Smooth muscle cell (in vitro differentiated cells): ENCODE measurements around the gene CCDC9. TPM values are rescaled to one million over a fixed set of nuclear protein-coding genes. Genes with fewer than 3 reads are reported as not detected.
"Not testable (repeated sequence)": the region's sequence is repeated elsewhere in the genome, so short reads cannot be mapped to it uniquely, and the experiment has no call there.

ENCODE experiments used
- DNase-seq: peaks from one replicate; lab custom pipeline; 2025; ENCODE audit not compliant: unreplicated experiment; lab: John Stamatoyannopoulos, UW
- H2AFZ ChIP-seq: fragments of 200-600 bp; sonication (generic); 2 replicates; pipeline ENCODE4 v1.6.0; 2016; ENCODE audit warnings: antibody characterized with exemption, low read depth, mild to moderate bottlenecking
- H3F3A ChIP-seq: fragments of 200-600 bp; sonication (generic); 2 replicates; pipeline ENCODE4 v1.6.0; 2017; ENCODE audit warnings: antibody characterized with exemption, low read depth
- H3K27ac ChIP-seq: fragments of 200-600 bp; sonication (generic); 2 replicates; pipeline ENCODE4 v1.5.1; 2016; ENCODE audit warnings: low read depth, mild to moderate bottlenecking
- H3K27me3 ChIP-seq: fragments of 200-600 bp; sonication (generic); 2 replicates; pipeline ENCODE4 v1.6.1; 2016; ENCODE audit warnings: low read depth, mild to moderate bottlenecking
- H3K36me3 ChIP-seq: fragments of 200-600 bp; sonication (generic); 2 replicates; pipeline ENCODE4 v1.5.1; 2016; ENCODE audit warnings: low read depth
- H3K4me1 ChIP-seq: fragments of 200-600 bp; sonication (generic); 2 replicates; pipeline ENCODE4 v1.5.1; 2016; ENCODE audit warnings: low read depth
- H3K4me2 ChIP-seq: fragments of 200-600 bp; sonication (generic); 2 replicates; pipeline ENCODE4 v1.6.0; 2016; ENCODE audit warnings: mild to moderate bottlenecking
- H3K4me3 ChIP-seq: fragments of 200-600 bp; sonication (generic); 2 replicates; pipeline ENCODE4 v1.5.1; 2016; ENCODE audit warnings: mild to moderate bottlenecking
- H3K79me2 ChIP-seq: fragments of 200-600 bp; sonication (generic); 2 replicates; pipeline ENCODE4 v1.6.0; 2016; ENCODE audit warnings: low read depth, mild to moderate bottlenecking
- H3K9ac ChIP-seq: fragments of 200-600 bp; sonication (generic); 2 replicates; pipeline ENCODE4 v1.6.0; 2016; ENCODE audit warnings: low read depth
- H3K9me3 ChIP-seq: fragments of 200-600 bp; sonication (generic); replicated peaks from 2 replicates; pipeline ENCODE4 v1.5.1; 2016; ENCODE audit warnings: low read depth
- H4K20me1 ChIP-seq: fragments of 200-600 bp; sonication (generic); 2 replicates; pipeline ENCODE4 v1.6.0; 2016; ENCODE audit warnings: low read depth
- WGBS: methylation state at CpG from one replicate; pipeline ENCODE4 v1.1.7; 2016; ENCODE audit warnings: low lambda C conversion rate; 5-methylcytosine and 5-hydroxymethylcytosine counted together
- polyA plus RNA-seq: library from polyadenylated mRNA; unstranded; fragments of >200 nt; fragmentation: Nextera tagmentation; extraction: Ambion mirVana; gene quantifications from 2 replicates; pipeline ENCODE4 v1.2.1, GENCODE V29; 2016
- total RNA-seq: library from RNA; depleted of rRNA; stranded (reverse); fragments of >200 nt; gene quantifications from 2 replicates; pipeline ENCODE4 v1.2.3, GENCODE V29; 2014
- TF ChIP-seq, protein P1 (sequence below): fragments of 200-600 bp; sonication (generic); IDR thresholded peaks from 2 replicates; pipeline ENCODE4 v1.5.1; 2017; ENCODE audit warnings: borderline replicate concordance, mild to moderate bottlenecking, antibody characterized with exemption; ENCODE audit not compliant: insufficient read depth, poor library complexity, severe bottlenecking

CCDC9 gene
- total and polyA plus RNA-seq, 2 experiments from 2014 or later, result 6.4 to 12.7 TPM

DNA sequence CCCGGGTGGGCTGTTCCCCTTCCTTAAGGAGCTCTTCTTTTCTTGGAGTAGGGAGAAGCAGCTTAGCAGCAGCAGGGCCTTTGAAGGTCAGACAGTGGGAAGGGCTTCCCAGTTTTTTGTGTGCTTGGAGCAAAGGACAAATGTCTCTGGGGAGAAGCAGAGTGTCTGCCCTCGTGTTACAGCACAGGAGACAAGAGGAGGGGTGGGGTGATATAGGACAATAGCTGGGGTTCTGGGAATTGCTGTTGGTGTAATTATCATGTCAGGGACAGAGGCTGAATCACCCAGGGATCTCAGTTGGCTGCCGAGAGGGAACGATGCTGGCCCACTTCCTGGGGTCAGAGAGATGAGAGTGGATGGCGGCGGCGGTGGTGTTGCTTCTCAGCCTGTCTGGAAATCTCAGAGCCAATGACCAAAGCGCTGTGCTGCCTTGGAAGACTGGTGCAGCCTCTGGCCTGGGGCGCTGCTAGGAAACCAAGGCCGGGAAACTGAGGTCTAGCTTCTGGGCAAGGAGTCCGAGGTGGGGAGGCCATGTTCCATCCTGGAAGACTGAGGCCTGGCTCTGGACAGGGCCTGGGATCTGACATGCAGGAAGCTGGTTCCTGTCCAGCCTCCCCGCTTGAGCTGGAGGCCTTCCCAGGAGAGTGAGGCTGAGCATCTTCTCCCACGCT lies 19.6 kb downstream of the CCDC9 start:
- Histone ChIP-seq H4K20me1 (peaks cover 15% of the 10 kb centered on the region), H3K27ac (peak overlapping the region; percentile 72), H3F3A (peaks cover 22% of the 10 kb centered on the region), H3K9me3 (no peaks in the 10 kb centered on the region), H3K36me3 (no peaks in the 10 kb centered on the region), H3K4me2 (peak overlapping the region; percentile 88), H3K79me2 (no peaks in the 10 kb centered on the region), H3K4me3 (peak overlapping the region; percentile 56), H3K9ac (no peak overlapping the region), H2AFZ (no peak overlapping the region), H3K27me3 (no peaks in the 10 kb centered on the region), H3K4me1 (peaks cover 19% of the 10 kb centered on the region)
- 71% methylated on average over 13 of the region's 13 CpGs for WGBS
- TF ChIP-seq, protein P1, sequence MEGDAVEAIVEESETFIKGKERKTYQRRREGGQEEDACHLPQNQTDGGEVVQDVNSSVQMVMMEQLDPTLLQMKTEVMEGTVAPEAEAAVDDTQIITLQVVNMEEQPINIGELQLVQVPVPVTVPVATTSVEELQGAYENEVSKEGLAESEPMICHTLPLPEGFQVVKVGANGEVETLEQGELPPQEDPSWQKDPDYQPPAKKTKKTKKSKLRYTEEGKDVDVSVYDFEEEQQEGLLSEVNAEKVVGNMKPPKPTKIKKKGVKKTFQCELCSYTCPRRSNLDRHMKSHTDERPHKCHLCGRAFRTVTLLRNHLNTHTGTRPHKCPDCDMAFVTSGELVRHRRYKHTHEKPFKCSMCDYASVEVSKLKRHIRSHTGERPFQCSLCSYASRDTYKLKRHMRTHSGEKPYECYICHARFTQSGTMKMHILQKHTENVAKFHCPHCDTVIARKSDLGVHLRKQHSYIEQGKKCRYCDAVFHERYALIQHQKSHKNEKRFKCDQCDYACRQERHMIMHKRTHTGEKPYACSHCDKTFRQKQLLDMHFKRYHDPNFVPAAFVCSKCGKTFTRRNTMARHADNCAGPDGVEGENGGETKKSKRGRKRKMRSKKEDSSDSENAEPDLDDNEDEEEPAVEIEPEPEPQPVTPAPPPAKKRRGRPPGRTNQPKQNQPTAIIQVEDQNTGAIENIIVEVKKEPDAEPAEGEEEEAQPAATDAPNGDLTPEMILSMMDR, result no peak
- no peak for DNase-seq

DNA sequence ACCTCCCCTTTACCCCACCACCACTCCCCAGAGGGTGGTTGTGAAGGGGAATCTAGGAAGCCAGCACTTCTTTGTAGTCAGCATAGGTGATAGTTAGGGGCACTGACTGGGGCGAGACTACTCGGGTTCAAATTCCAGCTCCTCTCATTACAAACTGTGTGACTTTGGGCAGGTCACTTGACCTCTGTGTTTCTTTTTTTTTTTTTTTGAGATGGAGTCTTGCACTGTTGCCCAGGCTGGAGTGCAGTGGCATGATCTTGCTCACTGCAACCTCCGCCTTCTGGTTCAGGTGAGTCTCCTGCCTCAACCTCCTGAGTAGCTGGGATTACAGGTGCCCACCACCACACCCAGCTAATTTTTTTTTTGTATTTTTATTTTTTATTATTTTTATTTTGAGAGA lies 20.2 kb downstream of the CCDC9 start:
- not testable (repeated sequence) for H3K4me2 ChIP-seq, H3K4me3 ChIP-seq, H3K9ac ChIP-seq, H3K9me3 ChIP-seq, H3K27ac ChIP-seq, H2AFZ ChIP-seq, H3K79me2 ChIP-seq, H3K27me3 ChIP-seq, H3K36me3 ChIP-seq, DNase-seq
- H4K20me1 ChIP-seq, result peaks cover 15% of the 10 kb centered on the region
- WGBS, result 98% methylated on average over 3 of the region's 3 CpGs
- H3K4me1 ChIP-seq, result peaks cover 19% of the 10 kb centered on the region
- peaks cover 22% of the 10 kb centered on the region for H3F3A ChIP-seq

DNA sequence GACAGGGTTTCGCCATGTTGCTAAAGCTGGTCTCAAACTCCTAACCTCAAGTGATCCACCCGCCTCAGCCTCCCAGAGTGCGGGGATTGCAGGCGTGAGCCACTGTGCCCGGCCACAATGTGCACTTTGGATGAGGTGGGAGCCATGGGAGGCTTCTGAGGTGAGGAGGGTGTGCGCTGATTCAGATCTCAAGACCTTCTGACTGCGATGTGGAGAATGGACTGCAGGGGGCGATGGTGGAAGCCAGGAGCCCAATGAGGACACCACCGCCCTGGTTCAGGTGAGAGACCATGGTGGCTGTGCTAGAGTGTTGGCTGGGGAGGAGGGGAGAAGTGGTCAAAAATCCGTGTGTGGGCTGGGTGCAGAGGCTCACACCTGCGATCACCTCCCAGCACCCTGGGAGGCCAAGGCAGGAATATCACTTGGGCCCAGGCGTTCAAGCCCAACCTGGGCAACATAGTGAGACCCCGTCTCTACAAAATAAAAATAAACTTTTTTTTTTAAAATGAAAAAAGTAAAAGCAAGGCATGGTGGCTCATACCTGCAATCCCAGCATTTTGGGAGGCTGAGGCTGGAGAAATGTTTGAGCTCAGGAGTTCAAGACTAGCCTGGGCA lies 24.0 kb downstream of the CCDC9 start:
- no peak for DNase-seq
- WGBS, result 86% methylated on average over 13 of the region's 13 CpGs

GRCh38 chr19:47283405-47284059 lies 27.2 kb downstream of the CCDC9 start:
- no peak overlapping the region for H2AFZ ChIP-seq
- no peak overlapping the region for H3K4me2 ChIP-seq
- no peak for DNase-seq
- peaks cover 9% of the 10 kb centered on the region for H3F3A ChIP-seq
- WGBS, result 95% methylated on average over 10 of the region's 10 CpGs
- H3K36me3 ChIP-seq, result no peaks in the 10 kb centered on the region
- no peaks in the 10 kb centered on the region for H3K27me3 ChIP-seq
- H3K79me2 ChIP-seq, result no peaks in the 10 kb centered on the region
- H3K4me3 ChIP-seq, result no peak overlapping the region
- H3K4me1 ChIP-seq, result no peaks in the 10 kb centered on the region
- H3K27ac ChIP-seq, result no peak overlapping the region
- no peak overlapping the region for H3K9ac ChIP-seq
- H3K9me3 ChIP-seq, result no peaks in the 10 kb centered on the region
- TF ChIP-seq, protein P1, result no peak
- H4K20me1 ChIP-seq, result no peaks in the 10 kb centered on the region

More for the DNA sequence above, 24.0 kb downstream of the CCDC9 start:
- Histone ChIP-seq H3K9ac (no peak overlapping the region), H3K4me1 (peaks cover 5% of the 10 kb centered on the region), H3K4me2 (no peak overlapping the region), H3F3A (peaks cover 9% of the 10 kb centered on the region), H3K27me3 (no peaks in the 10 kb centered on the region), H3K27ac (no peak overlapping the region), H2AFZ (no peak overlapping the region), H3K9me3 (no peaks in the 10 kb centered on the region), H4K20me1 (peaks cover 10% of the 10 kb centered on the region), H3K4me3 (no peak overlapping the region), H3K36me3 (no peaks in the 10 kb centered on the region), H3K79me2 (no peaks in the 10 kb centered on the region)
- TF ChIP-seq, protein P1, result peak; percentile 33
